Testis (tissue), 3 donors: Measurements from ENCODE around the gene PACSIN2. TPM values are rescaled to one million over a fixed set of nuclear protein-coding genes. Genes with fewer than 3 reads are reported as not detected.
"Not testable (repeated sequence)": the region's sequence is repeated elsewhere in the genome, so short reads cannot be mapped to it uniquely, and the experiment has no call there.

Experiments
- DNase-seq: peaks from one replicate; pipeline ENCODE4 v3.0.0-alpha.2; 2019
- H3K27ac ChIP-seq, 2 donors: fragments of 200-600 bp; sonication (generic); one replicate each; pipeline ENCODE4 v1.5.1; 2019
- H3K27me3 ChIP-seq: fragments of 200-600 bp; sonication (generic); one replicate; pipeline ENCODE4 v1.5.1; 2019
- H3K36me3 ChIP-seq: fragments of 200-600 bp; sonication (generic); one replicate; pipeline ENCODE4 v1.5.1; 2017; ENCODE audit warnings: low read depth; ENCODE audit errors: missing control alignments
- H3K4me1 ChIP-seq: fragments of 200-600 bp; sonication (generic); one replicate; pipeline ENCODE4 v1.5.1; 2019
- H3K4me3 ChIP-seq, 2 donors: fragments of 200-600 bp; sonication (generic); one replicate each; pipeline ENCODE4 v1.5.1; 2017 to 2019
- H3K9me3 ChIP-seq: fragments of 200-600 bp; sonication (generic); one replicate; pipeline ENCODE4 v1.5.1; 2017
- CTCF ChIP-seq, 3 experiments: fragments of 450-650 bp in 2 of 3; fragments of 200-600 bp in 1 of 3; sonication (generic) in 1 of 3; IDR thresholded peaks; one replicate each; pipeline ENCODE4 v1.5.1; 2016 to 2019; ENCODE audit warnings: antibody characterized with exemption in 3 of 3, mild to moderate bottlenecking in 2 of 3, moderate library complexity in 1 of 3
- POLR2A ChIP-seq: fragments of 450-650 bp; IDR thresholded peaks from one replicate; pipeline ENCODE4 v1.6.1; 2017; ENCODE audit warnings: antibody characterized with exemption, mild to moderate bottlenecking, moderate library complexity
- WGBS, 2 donors: methylation state at CpG; one replicate each; pipeline ENCODE4 v1.1.5; 2018; 5-methylcytosine and 5-hydroxymethylcytosine counted together
- intact Hi-C: fragments of 100-400 bp; cut with DNase I; formaldehyde crosslinking; loops from one replicate; pipeline ENCODE4 v1.15.1; 2023; ENCODE audit warnings: low total_unique reads
- polyA plus RNA-seq: library from polyadenylated mRNA; stranded (reverse); fragments of 350-450 nt; fragmentation: Illumina TruSeq; extraction: RNeasy Lipid Tissue Mini Kit (QIAGEN cat#74804); gene quantifications from one replicate; pipeline ENCODE4 v1.2.3, GENCODE V29; 2014; ENCODE audit warnings: low read depth, low replicate concordance; ENCODE audit not compliant: insufficient read depth
- total RNA-seq, 2 donors: library from RNA; depleted of rRNA; stranded (reverse); fragments of >200 nt; gene quantifications; one replicate each; pipeline ENCODE4 v1.2.3, GENCODE V29; 2016

Gene PACSIN2
- total and polyA plus RNA-seq, 3 donors from 2014 or later, result 43.5 to 45.6 (median 43.6) TPM

GRCh38 chr22:42997582-42998090 lies 17.3 kb downstream of the PACSIN2 start:
- WGBS, 2 donors, result 66 to 75% methylated on average over 6 of the region's 6 CpGs
- no peak for TF ChIP-seq CTCF (IDR thresholded peaks at IDR 0.05)
- no peak for TF ChIP-seq POLR2A
- H3K4me1 ChIP-seq, result peaks cover 33% of the 10 kb centered on the region
- H3K27ac ChIP-seq, result no peak overlapping the region
- no peak for DNase-seq
- H3K4me3 ChIP-seq, result no peak overlapping the region
- H3K36me3 ChIP-seq, result no peaks in the 10 kb centered on the region
- no peaks in the 10 kb centered on the region for H3K27me3 ChIP-seq
- H3K9me3 ChIP-seq, result no peaks in the 10 kb centered on the region
- intact Hi-C loops, result no loop called here

- Histone ChIP-seq H3K9me3 (no peaks in the 10 kb centered on the region), H3K36me3 (no peaks in the 10 kb centered on the region), H3K4me1 (peaks cover 25% of the 10 kb centered on the region), H3K27ac (no peak overlapping the region), H3K27me3 (no peaks in the 10 kb centered on the region), H3K4me3 (no peak overlapping the region)
- TF ChIP-seq POLR2A, result no peak
- no peak for TF ChIP-seq CTCF (IDR thresholded peaks at IDR 0.05)
- intact Hi-C loops, result no loop called here
- no peak for DNase-seq
- WGBS, 2 donors, result 61 to 66% methylated on average over 10 of the region's 10 CpGs
Observed at GRCh38 chr22:42996646-42997365, 18.1 kb downstream of the PACSIN2 start.

GRCh38 chr22:42995654-42996053 lies 19.3 kb downstream of the PACSIN2 start:
- H3K36me3 ChIP-seq, H3K9me3 ChIP-seq, H3K4me3 ChIP-seq, H3K27me3 ChIP-seq, intact Hi-C loops, DNase-seq: not testable (repeated sequence)
- WGBS, 2 donors, result 73 to 81% methylated on average over 7 of the region's 7 CpGs
- Histone ChIP-seq H3K4me1 (peaks cover 28% of the 10 kb centered on the region), H3K27ac (peak overlapping the region in 1 of 2 donors; percentile 50)

- peaks cover 33% of the 10 kb centered on the region for H3K4me1 ChIP-seq
- H3K4me3 ChIP-seq, result no peak overlapping the region
- H3K9me3 ChIP-seq, result no peaks in the 10 kb centered on the region
- intact Hi-C loops, result no loop called here
- H3K27me3 ChIP-seq, result no peaks in the 10 kb centered on the region
- 43 to 46% methylated on average over 9 of the region's 9 CpGs for WGBS, 2 donors
- no peak overlapping the region for H3K27ac ChIP-seq
- H3K36me3 ChIP-seq, result no peaks in the 10 kb centered on the region
- TF ChIP-seq POLR2A (no peak), CTCF (IDR thresholded peaks at IDR 0.05) (no peak)
- DNase-seq, result peak; percentile 46
Observed at GRCh38 chr22:42994917-42995562, 19.9 kb downstream of the PACSIN2 start.

GRCh38 chr22:42994276-42994916 lies 20.6 kb downstream of the PACSIN2 start:
- no peak overlapping the region for H3K27ac ChIP-seq
- no peaks in the 10 kb centered on the region for H3K27me3 ChIP-seq
- H3K4me1 ChIP-seq, result peaks cover 33% of the 10 kb centered on the region
- 95 to 96% methylated on average over 10 to 12 of the region's 12 CpGs for WGBS, 2 donors
- TF ChIP-seq POLR2A, result no peak
- no peak for TF ChIP-seq CTCF (IDR thresholded peaks at IDR 0.05)
- no peak for DNase-seq
- H3K9me3 ChIP-seq, result no peaks in the 10 kb centered on the region
- intact Hi-C loops, result no loop called here
- H3K4me3 ChIP-seq, result no peak overlapping the region
- no peaks in the 10 kb centered on the region for H3K36me3 ChIP-seq
